T1000 (cell line): ENCODE data around the gene ABCG1.

Experiments used
- DNase-seq: peaks from one replicate; lab custom pipeline; 2025; ENCODE audit warnings: mixed read lengths; lab: John Stamatoyannopoulos, UW

Gene ABCG1

GRCh38 chr21:42251654-42252324 is 32.8 kb downstream of the ABCG1 start:
- no peak for DNase-seq

DNA sequence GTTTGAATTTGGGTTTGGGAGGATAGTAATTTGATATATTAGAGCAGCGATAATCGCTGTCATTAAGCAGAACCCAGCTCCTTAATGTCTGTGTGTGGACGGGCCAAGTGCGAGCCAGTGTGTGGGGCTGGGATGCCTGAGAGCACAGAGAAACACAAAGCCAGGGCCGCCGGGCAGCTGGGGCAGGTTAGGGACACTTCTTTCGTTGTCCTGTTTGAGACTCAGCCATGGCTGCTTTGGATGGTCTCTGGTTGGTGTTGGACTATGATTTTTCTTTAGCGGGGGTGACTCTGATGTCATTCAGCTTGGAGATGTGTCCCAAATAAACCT is 33.4 kb downstream of the ABCG1 start:
- DNase-seq, result no peak

GRCh38 chr21:42252778-42253340 is 33.9 kb downstream of the ABCG1 start:
- DNase-seq, result no peak

DNA sequence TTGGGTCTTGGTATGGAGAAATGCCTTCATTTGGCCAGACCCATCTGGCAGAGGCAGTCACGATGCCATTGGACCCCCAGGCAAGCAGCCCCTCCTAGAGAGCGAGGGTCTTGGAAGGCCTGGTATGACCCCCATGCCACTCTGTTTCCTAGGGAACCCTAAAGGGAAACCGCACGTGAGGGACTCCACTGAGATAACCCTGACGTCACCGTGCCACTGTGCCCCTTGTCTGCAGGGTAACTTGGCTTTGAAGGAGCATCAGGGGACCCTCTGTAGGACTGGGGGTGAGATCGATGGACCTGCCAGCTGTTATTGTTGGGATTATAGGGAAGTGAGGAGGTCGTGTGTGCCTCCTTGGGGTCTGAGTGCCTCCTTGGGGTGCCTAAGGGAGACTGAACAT is 34.5 kb downstream of the ABCG1 start:
- no peak for DNase-seq

DNA sequence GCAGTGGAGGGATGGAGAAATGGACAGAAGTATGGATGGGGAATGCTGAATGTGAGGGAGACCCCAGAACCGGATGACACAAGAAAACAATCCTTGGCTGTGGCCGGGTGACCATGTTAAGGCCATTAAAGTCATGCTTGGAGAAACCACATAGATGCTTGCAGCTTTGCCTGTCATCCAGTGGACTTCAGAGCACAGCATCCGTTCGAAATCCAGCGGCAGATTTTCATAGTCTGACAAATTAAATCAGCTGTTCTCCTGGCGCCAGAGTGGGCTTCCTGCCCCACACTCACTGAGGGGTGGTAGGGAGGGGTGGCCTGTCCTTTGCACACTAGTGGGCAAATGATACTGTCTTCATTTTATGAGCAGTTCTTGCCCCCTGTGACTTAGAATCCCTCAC is 35.1 kb downstream of the ABCG1 start:
- no peak for DNase-seq

GRCh38 chr21:42254651-42255601 is 36.0 kb downstream of the ABCG1 start:
- DNase-seq, result no peak

DNA sequence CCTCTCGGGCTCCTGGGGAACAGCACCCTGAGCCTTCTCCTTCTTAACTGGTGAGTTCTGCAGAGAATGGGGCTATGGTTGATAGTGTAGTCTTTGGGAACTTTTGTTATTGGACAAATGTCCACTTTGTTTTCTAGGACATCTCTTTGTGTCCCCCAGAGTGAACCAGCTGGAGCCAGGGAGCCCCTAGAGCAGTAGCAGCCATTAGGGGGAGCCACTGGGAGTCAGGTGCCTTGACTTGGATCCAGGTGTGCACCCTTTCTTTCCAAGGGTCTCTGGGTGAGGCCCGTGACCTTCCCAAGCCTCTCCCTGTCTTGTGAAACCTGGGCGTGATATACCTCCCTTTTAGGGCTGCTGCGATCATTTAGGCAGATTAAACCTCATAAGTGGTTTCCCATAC is 36.9 kb downstream of the ABCG1 start:
- no peak for DNase-seq

GRCh38 chr21:42256316-42256715 is 37.4 kb downstream of the ABCG1 start:
- no peak for DNase-seq

GRCh38 chr21:42257091-42257765 is 38.3 kb downstream of the ABCG1 start:
- no peak for DNase-seq

GRCh38 chr21:42258150-42258884 is 39.4 kb downstream of the ABCG1 start:
- no peak for DNase-seq

DNA sequence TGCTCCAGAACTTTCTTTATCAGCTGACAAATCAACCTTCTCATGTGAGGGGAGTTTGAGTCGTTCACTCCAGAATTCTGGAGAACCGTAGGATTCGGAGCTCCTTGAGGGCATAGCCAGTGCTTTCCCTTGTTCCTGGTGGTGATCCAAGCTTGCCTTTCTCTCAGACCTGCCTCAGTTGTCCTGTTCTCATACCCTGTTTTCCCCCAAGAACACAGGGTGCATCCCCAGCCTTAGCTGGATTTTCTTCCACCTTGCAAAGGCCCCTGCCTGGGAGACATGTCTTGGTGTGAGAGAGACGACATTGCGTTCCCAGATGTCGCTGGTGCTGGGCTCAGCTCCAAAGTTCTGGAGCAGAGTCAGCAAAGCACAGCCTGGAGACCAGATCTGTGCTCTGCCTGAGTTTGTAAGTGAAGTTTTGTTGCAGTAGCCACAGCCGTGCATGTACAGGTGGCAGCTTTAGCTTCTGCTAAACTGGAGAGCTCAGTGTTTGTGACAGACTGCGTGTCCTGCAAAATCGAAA is 40.0 kb downstream of the ABCG1 start:
- DNase-seq, result no peak

DNA sequence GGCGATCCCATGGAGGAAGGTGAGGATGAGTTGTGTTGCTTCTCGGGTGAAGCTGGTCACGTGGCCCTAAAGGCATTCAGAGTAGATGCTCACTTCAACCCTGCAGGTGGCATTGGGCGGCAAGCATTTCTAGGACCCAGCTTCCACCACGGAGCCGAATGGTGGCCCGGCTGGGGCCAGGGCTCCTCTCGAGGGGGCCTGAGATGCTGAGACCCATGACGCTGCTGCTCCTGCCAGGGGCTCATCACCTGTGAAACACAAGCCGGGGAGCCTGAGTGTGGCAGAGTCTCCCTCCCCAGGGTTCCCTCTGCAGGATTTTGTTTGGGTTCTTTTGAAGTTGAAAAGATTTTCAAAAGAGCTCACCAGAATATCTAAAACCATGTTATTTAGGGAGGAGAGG is 41.2 kb downstream of the ABCG1 start:
- no peak for DNase-seq

GRCh38 chr21:42261829-42262200 is 42.9 kb downstream of the ABCG1 start:
- DNase-seq, result no peak

DNA sequence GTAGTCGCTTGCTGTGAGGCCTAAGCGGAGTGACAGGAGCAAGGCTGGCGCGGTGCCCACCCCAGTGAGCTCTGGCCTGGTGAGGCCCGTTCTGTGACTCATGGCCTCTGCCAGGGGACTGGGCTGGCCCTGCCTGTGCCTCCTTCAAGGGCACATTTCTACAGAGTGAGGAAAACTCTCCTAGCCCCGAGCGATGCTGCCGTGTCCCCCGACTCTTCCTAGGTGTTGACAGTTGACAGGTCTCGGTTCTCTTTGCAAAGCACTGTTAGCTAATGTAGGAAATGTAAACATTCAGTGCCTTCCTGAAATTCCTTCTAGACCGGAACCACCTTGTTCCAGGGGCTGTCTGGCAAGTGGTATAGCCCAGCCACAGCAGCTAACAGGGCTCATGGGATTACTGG is 43.9 kb downstream of the ABCG1 start:
- no peak for DNase-seq

DNA sequence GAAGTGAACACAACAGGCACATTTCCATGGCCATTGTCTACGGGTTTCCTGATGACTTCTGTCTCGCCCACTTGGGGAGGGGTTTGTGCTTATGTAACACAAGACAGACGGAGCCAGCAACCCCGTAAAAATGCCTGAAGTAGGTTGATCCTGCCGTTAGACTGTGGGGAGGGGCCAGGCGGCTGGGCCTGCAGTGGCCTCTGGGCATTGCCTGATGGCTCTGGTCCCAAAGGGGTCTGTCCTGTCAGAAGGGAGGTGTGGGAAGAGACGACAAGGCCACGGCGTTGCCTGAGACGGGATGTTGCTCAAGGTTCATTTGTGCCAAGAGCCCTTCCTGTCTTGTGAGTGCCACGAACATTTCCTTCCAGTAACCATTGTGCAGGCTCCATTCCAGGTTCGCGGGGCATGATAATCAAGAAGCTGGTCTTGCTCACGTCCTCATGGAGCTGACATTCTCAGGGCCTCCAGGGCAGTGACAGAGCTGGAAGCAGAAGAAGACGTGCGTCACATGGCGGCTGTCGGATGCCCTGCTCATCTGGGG is 44.7 kb downstream of the ABCG1 start:
- DNase-seq, result no peak

DNA sequence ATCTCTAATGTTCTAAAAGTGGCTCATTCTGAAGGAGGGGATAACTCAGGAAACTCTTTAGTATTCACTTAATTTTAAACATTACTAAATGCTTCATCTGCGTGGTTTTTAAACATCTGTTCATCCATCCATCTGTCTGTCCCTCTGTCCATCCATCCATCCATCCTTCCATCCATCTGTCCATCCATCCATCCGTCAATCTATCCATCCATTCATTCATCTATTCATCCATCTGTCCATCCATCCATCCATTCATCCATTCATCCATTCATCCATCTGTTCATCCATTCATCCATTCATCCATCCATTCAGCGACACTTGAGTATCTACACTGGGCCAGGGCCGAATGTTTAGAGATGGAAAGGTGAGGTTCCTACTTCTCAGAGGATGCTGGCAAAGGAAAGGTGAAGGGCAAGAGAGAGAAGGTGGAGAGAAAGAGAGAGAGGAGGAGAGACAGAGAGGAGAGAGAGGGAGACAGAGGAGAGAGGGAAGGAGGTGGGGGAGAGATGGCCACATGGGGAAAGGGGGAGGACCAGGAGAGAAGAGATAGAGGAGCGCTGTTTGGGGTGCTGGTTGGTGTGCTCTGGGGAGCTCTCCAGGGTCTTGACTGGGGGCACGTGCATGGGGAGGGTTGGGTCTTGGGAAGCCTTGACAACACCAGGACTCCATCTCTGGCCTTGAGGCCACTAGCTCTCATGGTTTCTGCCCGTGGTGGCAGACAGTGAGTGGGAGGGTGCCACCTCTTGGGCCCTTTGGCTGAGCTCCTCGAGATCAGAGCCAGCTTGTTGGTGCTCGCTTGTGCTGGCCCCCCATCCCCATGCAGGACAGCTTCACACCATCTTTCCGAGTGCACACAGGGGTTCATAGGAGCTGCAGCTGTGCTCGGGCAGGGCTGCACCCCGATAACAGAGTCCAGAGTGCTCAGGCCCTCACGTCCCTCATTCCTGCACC is 45.6 kb downstream of the ABCG1 start:
- DNase-seq, result no peak

- no peak for DNase-seq
Observed at GRCh38 chr21:42265231-42265812, 46.4 kb downstream of the ABCG1 start.

- no peak for DNase-seq
Observed at GRCh38 chr21:42266971-42267556, 48.1 kb downstream of the ABCG1 start.

- DNase-seq, result no peak
Observed at GRCh38 chr21:42269386-42269785, 50.4 kb downstream of the ABCG1 start.
